Psoas muscle (tissue), 8 donors: Measurements from ENCODE around the gene RIBC2. TPM values are rescaled to one million over a fixed set of nuclear protein-coding genes. Genes with fewer than 3 reads are reported as not detected.

Experiments
- ATAC-seq, 4 donors: fragments of 200-7000 bp; cut with Tn5 transposase; one replicate each; pipeline ENCODE4 v1.9.1; 2020; ENCODE audit warnings: moderate library complexity in 3 of 4, mild to moderate bottlenecking in 2 of 4
- DNase-seq, 2 donors: peaks; one replicate each; pipeline ENCODE4 v3.0.0-alpha.2; 2020
- H3K27ac ChIP-seq: fragments of 200-600 bp; one replicate; pipeline ENCODE4 v1.8.0; 2022
- H3K27me3 ChIP-seq, 3 donors: fragments of 200-600 bp in 1 of 3; one replicate each; pipeline versions ENCODE4 v1.6.1 to v1.8.0; 2013 to 2022; ENCODE audit warnings: low read length in 2 of 3, mild to moderate bottlenecking in 2 of 3, moderate library complexity in 1 of 3; ENCODE audit not compliant: insufficient read depth in 3 of 3
- H3K36me3 ChIP-seq, 2 donors: fragments of 200-600 bp in 1 of 2; one replicate each; pipeline versions ENCODE4 v1.6.1 to v1.8.0; 2013 to 2022; ENCODE audit warnings: low read depth in 1 of 2, mild to moderate bottlenecking in 1 of 2, moderate library complexity in 1 of 2; ENCODE audit not compliant: insufficient read depth in 1 of 2
- H3K4me1 ChIP-seq: fragments of 200-600 bp; one replicate; pipeline ENCODE4 v1.8.0; 2022
- H3K4me3 ChIP-seq: fragments of 200-600 bp; one replicate; pipeline ENCODE4 v1.8.0; 2022; ENCODE audit warnings: mild to moderate bottlenecking
- H3K9me3 ChIP-seq: fragments of 200-600 bp; one replicate; pipeline ENCODE4 v1.8.0; 2022
- CTCF ChIP-seq: fragments of 200-600 bp; IDR thresholded peaks from one replicate; pipeline ENCODE4 v1.8.0; 2022; ENCODE audit warnings: antibody characterized with exemption
- WGBS, 3 donors: extraction: QIAGEN DNeasy Blood & Tissue Kit; methylation state at CpG; one replicate each; pipeline versions ENCODE4 v1.1.6 to v1.1.7; 2013; 5-methylcytosine and 5-hydroxymethylcytosine counted together
- intact Hi-C, 2 donors: fragments of 100-400 bp; cut with DNase I; formaldehyde crosslinking; loops; one replicate each; pipeline versions ENCODE4 v1.11.0 to v1.14.2; 2022
- polyA plus RNA-seq, 3 donors: library from polyadenylated mRNA; stranded (reverse); fragments of 200-250 nt; gene quantifications; one replicate each; pipeline ENCODE4 v1.2.3, GENCODE V29; 2013
- total RNA-seq, 4 donors: library from RNA; stranded (reverse); fragmentation: NEBNext Ultra II Directional in 2 of 4; extraction: Animal tissue kit (Norgen Biotek cat#: 25700) in 2 of 4; gene quantifications; one replicate each; pipeline versions ENCODE4 v1.2.1 to v1.2.4, GENCODE V29; 2021 to 2023
- donor health status: healthy with polysubstance abuse.
- donor health status: DM: no; HTN: no; CAD: no; lungs with moderate emphysema.
- donor health status: Bipolar disorder and iron deficiency.
- donor health status: healthy.
- donor health status: DM: yes; HTN: yes; CAD: no.
- donor health status: DM: no; HTN: no; CAD: no.
- donor health status: DM: no; HTN: no; CAD: no.
- donor health status: DM: yes; HTN: yes; CAD: no.

The RIBC2 gene
- total and polyA plus RNA-seq, 7 donors, result 0.04 TPM; not detected in 6

GRCh38 chr22:45475063-45475747 is 61.7 kb downstream of the RIBC2 start:
- ATAC-seq, result peak in 2 of 4 donors; percentile 41 to 54
- intact Hi-C loops, result no loop called here
- Histone ChIP-seq H3K4me3 (no peak overlapping the region), H3K27me3 (peaks cover 0 to 5% (median 0%) of the 10 kb centered on the region in 3 donors), H3K4me1 (no peaks in the 10 kb centered on the region), H3K36me3 (no peaks in the 10 kb centered on the region), H3K9me3 (no peaks in the 10 kb centered on the region), H3K27ac (no peak overlapping the region)
- 43 to 44% (median 43%) methylated on average over 8 of the region's 8 CpGs for WGBS, 3 donors
- DNase-seq, result no peak
- TF ChIP-seq CTCF, result no peak

DNA sequence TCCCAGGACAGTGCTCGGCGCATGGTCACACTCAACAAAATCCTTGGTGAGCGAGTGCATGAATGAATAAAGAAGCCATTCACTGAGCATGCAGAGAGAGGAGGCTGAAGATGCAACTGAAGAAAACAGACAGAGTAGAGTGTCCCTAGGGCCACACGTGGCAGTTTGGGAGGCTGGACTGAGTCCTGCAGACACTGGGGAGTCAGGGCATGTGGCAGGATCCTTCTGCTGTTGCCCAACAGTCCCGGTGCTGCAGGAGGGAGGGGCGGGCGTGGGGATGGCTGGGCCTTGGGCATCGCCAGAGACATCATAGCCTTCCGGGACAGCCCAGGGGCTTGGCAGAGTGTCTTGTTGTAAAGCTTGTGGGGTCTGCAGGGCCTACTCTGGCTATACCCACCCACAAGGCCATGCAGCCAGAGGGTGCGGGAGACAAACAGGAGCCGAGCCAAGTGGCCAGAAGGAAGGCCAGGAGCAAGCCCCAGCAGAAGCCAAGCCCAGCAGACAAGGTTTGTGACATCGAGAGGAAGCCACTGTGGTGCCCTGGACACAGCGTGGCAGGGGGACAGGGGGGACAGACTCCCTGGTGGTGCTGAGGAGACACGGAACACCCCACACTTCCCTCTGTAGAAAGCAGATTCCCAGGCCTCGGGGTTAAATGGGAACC is 62.5 kb downstream of the RIBC2 start:
- Histone ChIP-seq H3K36me3 (no peaks in the 10 kb centered on the region), H3K27ac (no peak overlapping the region), H3K9me3 (no peaks in the 10 kb centered on the region), H3K27me3 (peaks cover 0 to 5% (median 0%) of the 10 kb centered on the region in 3 donors), H3K4me3 (no peak overlapping the region), H3K4me1 (no peaks in the 10 kb centered on the region)
- intact Hi-C loops, result no loop called here
- peak in 3 of 4 donors; percentile 34 to 64 (median 37) for ATAC-seq
- 44 to 63% (median 46%) methylated on average over 15 of the region's 15 CpGs for WGBS, 3 donors
- DNase-seq, result peak in 1 of 2 donors; percentile 76
- TF ChIP-seq CTCF, result no peak

- TF ChIP-seq CTCF, result no peak
- Histone ChIP-seq H3K4me1 (no peaks in the 10 kb centered on the region), H3K36me3 (no peaks in the 10 kb centered on the region), H3K27me3 (peaks cover 0 to 5% (median 0%) of the 10 kb centered on the region in 3 donors), H3K4me3 (no peak overlapping the region), H3K9me3 (no peaks in the 10 kb centered on the region), H3K27ac (no peak overlapping the region)
- intact Hi-C loops, result no loop called here
- no peak for ATAC-seq
- DNase-seq, result no peak
- 77 to 84% (median 79%) methylated on average over 6 of the region's 6 CpGs for WGBS, 3 donors
Measured at GRCh38 chr22:45476814-45477213, 63.3 kb downstream of the RIBC2 start.

- no peak for ATAC-seq
- WGBS, 3 donors, result 86 to 91% (median 88%) methylated on average over 7 of the region's 7 CpGs
Measured at GRCh38 chr22:45477366-45478107, 64.0 kb downstream of the RIBC2 start.

More at GRCh38 chr22:45477366-45478107, 64.0 kb downstream of the RIBC2 start:
- intact Hi-C loops, result no loop called here
- no peaks in the 10 kb centered on the region for H3K36me3 ChIP-seq
- no peaks in the 10 kb centered on the region for H3K9me3 ChIP-seq
- H3K27ac ChIP-seq, result no peak overlapping the region
- H3K27me3 ChIP-seq, result peaks cover 0 to 5% (median 0%) of the 10 kb centered on the region in 3 donors
- TF ChIP-seq CTCF, result no peak
- no peaks in the 10 kb centered on the region for H3K4me1 ChIP-seq
- H3K4me3 ChIP-seq, result no peak overlapping the region
- DNase-seq, result no peak
